Activated T-cell treated with anti-CD3 and anti-CD28 coated beads, Interleukin-2, amount 50 U/mL, for 72 hours (primary cell): ENCODE results near the gene HDGF. TPM values are rescaled to one million over a fixed set of nuclear protein-coding genes. Genes with fewer than 3 reads are reported as not detected.
"Not testable (repeated sequence)": the region's sequence is repeated elsewhere in the genome, so short reads cannot be mapped to it uniquely, and the experiment has no call there.

Source experiments
- ATAC-seq, 2 donors: fragments of 150-1000 bp; cut with Tn5 transposase; replicated peaks in 1 of 2; 2 replicates each; pipeline ENCODE4 v1.10.0; 2021; ENCODE audit warnings: moderate library complexity in 2 of 2, mild to moderate bottlenecking in 1 of 2
- DNase-seq, 2 donors: peaks; one replicate each; pipeline ENCODE4 v3.0.0; 2021 to 2022; ENCODE audit warnings: mixed read lengths in 1 of 2
- H3K27ac Mint-ChIP-seq: one replicate; pipeline ENCODE4 v1.8.0; 2022; ENCODE audit warnings: mild to moderate bottlenecking, moderate library complexity, mixed read lengths
- H3K27me3 Mint-ChIP-seq: one replicate; pipeline ENCODE4 v1.8.0; 2022; ENCODE audit warnings: low read depth, mixed read lengths
- H3K36me3 Mint-ChIP-seq, 2 donors: one replicate each; pipeline ENCODE4 v1.8.0; 2022; ENCODE audit warnings: mixed read lengths in 2 of 2, mild to moderate bottlenecking in 1 of 2; ENCODE audit not compliant: insufficient read depth in 2 of 2
- H3K4me1 Mint-ChIP-seq: one replicate; pipeline ENCODE4 v1.8.0; 2022; ENCODE audit warnings: low read depth, mixed read lengths
- H3K4me3 Mint-ChIP-seq, 2 donors: one replicate each; pipeline ENCODE4 v1.8.0; 2022; ENCODE audit warnings: mild to moderate bottlenecking in 2 of 2, mixed read lengths in 2 of 2, moderate library complexity in 2 of 2
- H3K9me3 Mint-ChIP-seq, 2 donors: one replicate each; pipeline ENCODE4 v1.8.0; 2022; ENCODE audit warnings: mixed read lengths in 2 of 2
- total RNA-seq, 2 donors: library from RNA; stranded (reverse); gene quantifications; one replicate each; pipeline ENCODE4 v1.2.3, GENCODE V29; 2022

HDGF gene
- total RNA-seq, 2 donors from 2014 or later: 185 to 217 TPM

GRCh38 chr1:156760092-156760795 is 8.8 kb upstream of the HDGF start:
- Mint-ChIP-seq H3K36me3 (no peaks in the 10 kb centered on the region), H3K27me3 (no peaks in the 10 kb centered on the region), H3K27ac (no peak overlapping the region), H3K4me3 (no peak overlapping the region), H3K9me3 (no peaks in the 10 kb centered on the region), H3K4me1 (no peaks in the 10 kb centered on the region)
- no peak for DNase-seq
- ATAC-seq: no peak

GRCh38 chr1:156757572-156758253 is 6.2 kb upstream of the HDGF start:
- not testable (repeated sequence) for H3K36me3 Mint-ChIP-seq, H3K4me1 Mint-ChIP-seq, H3K27ac Mint-ChIP-seq, ATAC-seq, DNase-seq, H3K4me3 Mint-ChIP-seq, H3K9me3 Mint-ChIP-seq, H3K27me3 Mint-ChIP-seq

GRCh38 chr1:156756355-156756754 is 4.9 kb upstream of the HDGF start:
- Mint-ChIP-seq H3K27ac (no peak overlapping the region), H3K9me3 (no peaks in the 10 kb centered on the region), H3K27me3 (no peaks in the 10 kb centered on the region), H3K36me3 (peaks cover 0 to 2% of the 10 kb centered on the region in 2 donors), H3K4me1 (peaks cover 11% of the 10 kb centered on the region), H3K4me3 (no peak overlapping the region)
- DNase-seq (no peak), ATAC-seq (no peak)

- H3K27ac Mint-ChIP-seq: no peak overlapping the region
- no peaks in the 10 kb centered on the region for H3K9me3 Mint-ChIP-seq
- peaks cover 11% of the 10 kb centered on the region for H3K4me1 Mint-ChIP-seq
- H3K27me3 Mint-ChIP-seq: no peaks in the 10 kb centered on the region
- DNase-seq (no peak), ATAC-seq (no peak)
- no peak overlapping the region for H3K4me3 Mint-ChIP-seq
- peaks cover 0 to 2% of the 10 kb centered on the region in 2 donors for H3K36me3 Mint-ChIP-seq
These were observed 4.1 kb upstream of the HDGF start for GRCh38 chr1:156755527-156755950.

- DNase-seq: no peak
- no peak for ATAC-seq
- Mint-ChIP-seq H3K27me3 (no peaks in the 10 kb centered on the region), H3K4me1 (peaks cover 20% of the 10 kb centered on the region), H3K4me3 (no peak overlapping the region), H3K36me3 (peaks cover 2 to 10% of the 10 kb centered on the region in 2 donors), H3K27ac (no peak overlapping the region), H3K9me3 (no peaks in the 10 kb centered on the region)
These were observed 2.7 kb upstream of the HDGF start for GRCh38 chr1:156754219-156754618.

- H3K4me1 Mint-ChIP-seq: peaks cover 32% of the 10 kb centered on the region
These were observed 1.5 kb upstream of the HDGF start for GRCh38 chr1:156752843-156753482.

GRCh38 chr1:156751757-156752481 is 444 bp upstream of the HDGF start:
- ATAC-seq (peak; percentile 87 to 91), DNase-seq (peak; percentile 95 to 96)
- Mint-ChIP-seq H3K4me1 (peaks cover 41% of the 10 kb centered on the region), H3K27me3 (no peaks in the 10 kb centered on the region), H3K9me3 (no peaks in the 10 kb centered on the region), H3K27ac (peak overlapping the region; percentile 93), H3K36me3 (peaks cover 4 to 10% of the 10 kb centered on the region in 2 donors), H3K4me3 (peak overlapping the region; percentile 85 to 93)

More at GRCh38 chr1:156752843-156753482, 1.5 kb upstream of the HDGF start:
- no peaks in the 10 kb centered on the region for H3K9me3 Mint-ChIP-seq
- peaks cover 4 to 10% of the 10 kb centered on the region in 2 donors for H3K36me3 Mint-ChIP-seq
- H3K4me3 Mint-ChIP-seq: peak overlapping the region; percentile 85 to 93
- peak overlapping the region; percentile 93 for H3K27ac Mint-ChIP-seq
- no peak for ATAC-seq
- no peaks in the 10 kb centered on the region for H3K27me3 Mint-ChIP-seq
- DNase-seq: no peak

GRCh38 chr1:156750711-156751450 is 594 bp downstream of the HDGF start:
- peak; percentile 25 to 37 for ATAC-seq
- peaks cover 6 to 10% of the 10 kb centered on the region in 2 donors for H3K36me3 Mint-ChIP-seq
- H3K27me3 Mint-ChIP-seq: no peaks in the 10 kb centered on the region
- H3K4me1 Mint-ChIP-seq: peaks cover 51% of the 10 kb centered on the region
- H3K9me3 Mint-ChIP-seq: no peaks in the 10 kb centered on the region
- peak; percentile 50 to 55 for DNase-seq
- H3K4me3 Mint-ChIP-seq: peak overlapping the region; percentile 89 to 92
- H3K27ac Mint-ChIP-seq: peak overlapping the region; percentile 93

- ATAC-seq: peak; percentile 4 to 7
These were observed 1.2 kb downstream of the HDGF start for GRCh38 chr1:156750191-156750672.

GRCh38 chr1:156749419-156750118 is 1.9 kb downstream of the HDGF start:
- Mint-ChIP-seq H3K27me3 (no peaks in the 10 kb centered on the region), H3K36me3 (peaks cover 12 to 13% of the 10 kb centered on the region in 2 donors), H3K4me1 (peaks cover 60% of the 10 kb centered on the region), H3K4me3 (peak overlapping the region; percentile 89 to 92), H3K27ac (peak overlapping the region; percentile 93), H3K9me3 (no peaks in the 10 kb centered on the region)
- DNase-seq (no peak), ATAC-seq (no peak)

More at GRCh38 chr1:156750191-156750672, 1.2 kb downstream of the HDGF start:
- Mint-ChIP-seq H3K27me3 (no peaks in the 10 kb centered on the region), H3K4me1 (peaks cover 58% of the 10 kb centered on the region), H3K4me3 (peak overlapping the region; percentile 89 to 92), H3K9me3 (no peaks in the 10 kb centered on the region), H3K27ac (peak overlapping the region; percentile 93), H3K36me3 (peaks cover 12 to 13% of the 10 kb centered on the region in 2 donors)
- peak; percentile 50 to 58 for DNase-seq

GRCh38 chr1:156748670-156749418 is 2.6 kb downstream of the HDGF start:
- peak overlapping the region; percentile 89 to 92 for H3K4me3 Mint-ChIP-seq
- no peaks in the 10 kb centered on the region for H3K9me3 Mint-ChIP-seq
- DNase-seq: peak in 1 of 2 donors; percentile 32
- peak overlapping the region; percentile 93 for H3K27ac Mint-ChIP-seq
- ATAC-seq: no peak
- peaks cover 15% of the 10 kb centered on the region in 2 donors for H3K36me3 Mint-ChIP-seq
- H3K27me3 Mint-ChIP-seq: no peaks in the 10 kb centered on the region
- H3K4me1 Mint-ChIP-seq: peaks cover 61% of the 10 kb centered on the region
